ENCODE data around the gene MITF. TPM values are rescaled to one million over a fixed set of nuclear protein-coding genes. Genes with fewer than 3 reads are reported as not detected.
A peak's percentile ranks its signal among the peaks of the same experiment; 100 is the strongest.

MITF gene
- total and polyA plus RNA-seq, 8 donors = 1.8 to 9.7 (median 5.5) TPM

GRCh38 chr3:69735893-69736292, 3.4 kb upstream of the MITF start:
- Histone ChIP-seq H3K4me1 (peaks cover 0 to 4% (median 0%) of the 10 kb centered on the region in 3 donors), H3K9me3 (no peaks in the 10 kb centered on the region), H3K36me3 (no peaks in the 10 kb centered on the region), H3K4me3 (no peak overlapping the region), H3K27me3 (no peaks in the 10 kb centered on the region), H3K27ac (no peak overlapping the region)
- WGBS, 2 donors = 53 to 79% methylated on average over 2 of the region's 2 CpGs
- TF ChIP-seq, protein P1, sequence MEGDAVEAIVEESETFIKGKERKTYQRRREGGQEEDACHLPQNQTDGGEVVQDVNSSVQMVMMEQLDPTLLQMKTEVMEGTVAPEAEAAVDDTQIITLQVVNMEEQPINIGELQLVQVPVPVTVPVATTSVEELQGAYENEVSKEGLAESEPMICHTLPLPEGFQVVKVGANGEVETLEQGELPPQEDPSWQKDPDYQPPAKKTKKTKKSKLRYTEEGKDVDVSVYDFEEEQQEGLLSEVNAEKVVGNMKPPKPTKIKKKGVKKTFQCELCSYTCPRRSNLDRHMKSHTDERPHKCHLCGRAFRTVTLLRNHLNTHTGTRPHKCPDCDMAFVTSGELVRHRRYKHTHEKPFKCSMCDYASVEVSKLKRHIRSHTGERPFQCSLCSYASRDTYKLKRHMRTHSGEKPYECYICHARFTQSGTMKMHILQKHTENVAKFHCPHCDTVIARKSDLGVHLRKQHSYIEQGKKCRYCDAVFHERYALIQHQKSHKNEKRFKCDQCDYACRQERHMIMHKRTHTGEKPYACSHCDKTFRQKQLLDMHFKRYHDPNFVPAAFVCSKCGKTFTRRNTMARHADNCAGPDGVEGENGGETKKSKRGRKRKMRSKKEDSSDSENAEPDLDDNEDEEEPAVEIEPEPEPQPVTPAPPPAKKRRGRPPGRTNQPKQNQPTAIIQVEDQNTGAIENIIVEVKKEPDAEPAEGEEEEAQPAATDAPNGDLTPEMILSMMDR (IDR thresholded peaks at IDR 0.05) = no peak
- FAIRE-seq = no peak
- intact Hi-C loops (cut with DNase I) = no loop called here
- no peak for DNase-seq
- no peak for ATAC-seq

GRCh38 chr3:69737392-69737791, 1.9 kb upstream of the MITF start:
- no peak for FAIRE-seq
- intact Hi-C loops (cut with DNase I) = no loop called here

DNA sequence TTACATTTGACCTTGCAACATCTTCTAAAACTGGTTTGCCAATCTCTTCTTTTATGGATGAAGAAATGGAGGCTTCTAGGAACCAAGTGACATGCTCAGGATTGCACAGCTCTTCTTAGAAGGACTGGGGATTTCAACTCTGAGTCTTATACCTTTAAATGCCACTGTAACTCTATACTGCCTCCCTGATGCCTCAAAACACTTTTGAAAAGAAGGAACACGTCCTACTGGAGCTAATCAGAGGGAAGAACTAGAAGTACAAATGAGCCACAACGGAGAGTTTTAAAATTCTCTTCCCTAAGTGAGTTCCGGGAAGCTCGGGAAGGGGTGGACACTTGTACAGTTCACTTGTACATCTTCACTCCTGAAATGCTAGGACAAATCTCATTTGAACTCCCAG, 949 bp upstream of the MITF start:
- H3K27ac ChIP-seq = peak overlapping the region in 2 of 4 donors; percentile 44 to 49
- no peaks in the 10 kb centered on the region for H3K36me3 ChIP-seq
- FAIRE-seq (no peak), ATAC-seq (peak in 3 of 4 donors; percentile 20 to 40 (median 38)), DNase-seq (no peak)
- 0 to 1% methylated on average over 4 of the region's 4 CpGs for WGBS, 2 donors
- TF ChIP-seq, protein P1 (IDR thresholded peaks at IDR 0.05) = no peak
- H3K4me3 ChIP-seq = peak overlapping the region; percentile 21 to 85 (median 83)
- H3K27me3 ChIP-seq = no peaks in the 10 kb centered on the region
- intact Hi-C loops (cut with DNase I) = no loop called here
- peaks cover 0 to 4% (median 0%) of the 10 kb centered on the region in 3 donors for H3K4me1 ChIP-seq
- no peaks in the 10 kb centered on the region for H3K9me3 ChIP-seq

More at GRCh38 chr3:69737392-69737791, 1.9 kb upstream of the MITF start:
- Histone ChIP-seq H3K27ac (no peak overlapping the region), H3K9me3 (no peaks in the 10 kb centered on the region), H3K4me1 (peaks cover 0 to 4% (median 0%) of the 10 kb centered on the region in 3 donors), H3K27me3 (no peaks in the 10 kb centered on the region), H3K36me3 (no peaks in the 10 kb centered on the region), H3K4me3 (no peak overlapping the region)
- TF ChIP-seq, protein P1 (IDR thresholded peaks at IDR 0.05) = no peak
- 36 to 37% methylated on average over 3 of the region's 3 CpGs for WGBS, 2 donors
- DNase-seq (no peak), ATAC-seq (no peak)

- ATAC-seq = peak in 1 of 4 donors; percentile 1
- TF ChIP-seq, protein P1 (IDR thresholded peaks at IDR 0.05) = no peak
- DNase-seq = no peak
- intact Hi-C loops (cut with DNase I) = no loop called here
- WGBS, 2 donors = 0% methylated on average over 12 of the region's 12 CpGs
- H3K4me1 ChIP-seq = peaks cover 0 to 4% (median 0%) of the 10 kb centered on the region in 3 donors
- no peaks in the 10 kb centered on the region for H3K36me3 ChIP-seq
- peak overlapping the region; percentile 21 to 85 (median 83) for H3K4me3 ChIP-seq
- peak overlapping the region in 2 of 4 donors; percentile 44 to 49 for H3K27ac ChIP-seq
- no peaks in the 10 kb centered on the region for H3K27me3 ChIP-seq
- no peaks in the 10 kb centered on the region for H3K9me3 ChIP-seq
- FAIRE-seq = no peak
Observed at GRCh38 chr3:69738859-69739203, 433 bp upstream of the MITF start.

DNA sequence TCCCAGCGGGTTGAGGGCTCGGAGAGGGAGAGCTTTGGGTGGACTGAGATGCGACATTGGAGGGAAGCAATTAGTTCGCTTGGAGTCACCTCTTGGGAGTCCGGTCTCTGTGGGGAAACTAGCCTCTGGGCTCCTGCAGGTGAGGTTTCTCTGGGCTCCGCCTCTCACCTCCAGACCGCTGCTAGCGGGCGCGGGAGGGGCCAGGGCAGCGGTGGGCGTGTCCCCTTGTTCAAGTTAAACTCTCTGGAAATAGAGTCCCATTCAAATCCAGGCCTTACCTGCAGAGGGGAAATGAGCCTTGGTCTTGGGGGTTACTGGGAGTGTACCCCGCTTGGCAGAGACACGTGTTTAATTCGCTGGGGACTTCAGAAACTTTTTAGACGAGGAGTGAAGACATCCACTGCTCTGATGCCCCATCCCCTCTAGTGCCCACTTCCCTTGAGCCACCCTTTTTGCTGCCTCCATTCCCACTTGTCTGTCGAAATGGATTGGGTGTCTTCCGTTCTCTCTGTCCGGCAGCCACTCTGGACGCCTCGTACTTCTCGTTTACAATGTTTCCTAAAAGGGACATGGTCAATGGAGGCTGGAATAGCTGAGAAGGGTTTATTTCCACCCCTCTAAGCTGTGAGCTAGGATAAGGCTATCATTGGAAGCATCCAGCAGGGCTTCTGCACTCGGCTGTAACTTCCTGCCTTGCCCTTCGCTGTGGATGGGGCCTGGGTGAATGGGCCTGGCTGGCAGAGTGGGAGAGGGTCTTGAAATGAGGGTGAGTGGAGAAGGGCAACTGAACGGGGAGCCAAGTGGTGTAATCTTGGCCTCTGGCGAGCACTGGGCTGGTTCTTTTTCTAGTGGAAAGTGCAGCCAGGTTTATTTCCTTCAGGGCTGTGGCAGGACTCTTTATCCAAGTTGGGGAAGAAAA, 1.1 kb downstream of the MITF start:
- Histone ChIP-seq H3K27me3 (no peaks in the 10 kb centered on the region), H3K9me3 (no peaks in the 10 kb centered on the region), H3K4me3 (peak overlapping the region; percentile 82 to 85 (median 83)), H3K36me3 (no peaks in the 10 kb centered on the region), H3K4me1 (peaks cover 0 to 4% (median 0%) of the 10 kb centered on the region in 3 donors), H3K27ac (peak overlapping the region in 2 of 4 donors; percentile 49 to 69)
- ATAC-seq (peak; percentile 76 to 80 (median 78)), DNase-seq (peak; percentile 57 to 84 (median 72)), FAIRE-seq (no peak)
- intact Hi-C loops (cut with DNase I) = no loop called here
- 20 to 27% methylated on average over 26 of the region's 26 CpGs for WGBS, 2 donors
- TF ChIP-seq, protein P1 (IDR thresholded peaks at IDR 0.05) = no peak
